ENCODE results near the gene MTFR1L. TPM values are rescaled to one million over a fixed set of nuclear protein-coding genes. Genes with fewer than 3 reads are reported as not detected.

Gene MTFR1L
- 13.6 and 22.0 TPM in 2 replicates for total RNA-seq (2014; rRNA removed; shearing (Covaris generic))

- peak; percentile 87 for DNase-seq (ENCODE audit: low spot score)
Observed at GRCh38 chr1:25819491-25820246, at the start of gene MTFR1L. Gene MTFR1L (plus strand): TSS chr1:25819954. CDS start chr1:25823105, 3,151 bp downstream.

GRCh38 chr1:25770541-25771220 lies 49.1 kb upstream of the MTFR1L start:
- DNase-seq (ENCODE audit: low spot score) = no peak

- DNase-seq (ENCODE audit: low spot score) = no peak
Observed at GRCh38 chr1:25771221-25772114, 48.3 kb upstream of the MTFR1L start.

- DNase-seq (ENCODE audit: low spot score) = no peak
Observed at GRCh38 chr1:25772164-25772563, 47.6 kb upstream of the MTFR1L start.

- no peak for DNase-seq (ENCODE audit: low spot score)
Observed at GRCh38 chr1:25772692-25773245, 47.0 kb upstream of the MTFR1L start.

- peak; percentile 51 for DNase-seq (ENCODE audit: low spot score)
Observed at GRCh38 chr1:25773441-25774125, 46.2 kb upstream of the MTFR1L start.

GRCh38 chr1:25774206-25774803 lies 45.4 kb upstream of the MTFR1L start:
- DNase-seq (ENCODE audit: low spot score) = no peak

- no peak for DNase-seq (ENCODE audit: low spot score)
Observed at GRCh38 chr1:25774921-25775771, 44.6 kb upstream of the MTFR1L start.

GRCh38 chr1:25779388-25779787 lies 40.4 kb upstream of the MTFR1L start:
- no peak for DNase-seq (ENCODE audit: low spot score)

- DNase-seq (ENCODE audit: low spot score) = no peak
Observed at GRCh38 chr1:25779894-25780293, 39.9 kb upstream of the MTFR1L start.

- no peak for DNase-seq (ENCODE audit: low spot score)
Observed at GRCh38 chr1:25780318-25781129, 39.2 kb upstream of the MTFR1L start.

- no peak for DNase-seq (ENCODE audit: low spot score)
Observed at GRCh38 chr1:25781130-25781433, 38.7 kb upstream of the MTFR1L start.

- no peak for DNase-seq (ENCODE audit: low spot score)
Observed at GRCh38 chr1:25782608-25783201, 37.0 kb upstream of the MTFR1L start.

GRCh38 chr1:25784575-25785051 lies 35.1 kb upstream of the MTFR1L start:
- DNase-seq (ENCODE audit: low spot score) = no peak

GRCh38 chr1:25785333-25786067 lies 34.3 kb upstream of the MTFR1L start:
- DNase-seq (ENCODE audit: low spot score) = no peak

- no peak for DNase-seq (ENCODE audit: low spot score)
Observed at GRCh38 chr1:25786887-25787759, 32.6 kb upstream of the MTFR1L start.

- DNase-seq (ENCODE audit: low spot score) = no peak
Observed at GRCh38 chr1:25787760-25788166, 32.0 kb upstream of the MTFR1L start.
